Upper lobe of left lung (tissue), 6 donors: ENCODE measurements around the gene CNST. TPM values are rescaled to one million over a fixed set of nuclear protein-coding genes. Genes with fewer than 3 reads are reported as not detected.
A peak's percentile ranks its signal among the peaks of the same experiment; 100 is the strongest.
"Not testable (repeated sequence)": the region's sequence is repeated elsewhere in the genome, so short reads cannot be mapped to it uniquely, and the experiment has no call there.

Experiments
- ATAC-seq, 2 donors: fragments of 200-7000 bp; cut with Tn5 transposase; one replicate each; pipeline ENCODE4 v1.9.1; 2022; ENCODE audit warnings: mild to moderate bottlenecking in 2 of 2, moderate library complexity in 2 of 2; ENCODE audit not compliant: low FRiP score in 2 of 2
- DNase-seq, 2 donors: peaks; one replicate each; pipeline ENCODE4 v3.0.0-alpha.2; 2019 to 2020
- H3K27ac ChIP-seq, 4 donors: fragments of 200-600 bp; sonication (generic); one replicate each; pipeline ENCODE4 v1.5.1; 2016 to 2019
- H3K27me3 ChIP-seq, 4 donors: fragments of 200-600 bp; sonication (generic); one replicate each; pipeline ENCODE4 v1.5.1; 2017 to 2019
- H3K36me3 ChIP-seq, 4 donors: fragments of 200-600 bp; sonication (generic); one replicate each; pipeline ENCODE4 v1.5.1; 2016 to 2019
- H3K4me1 ChIP-seq, 4 donors: fragments of 200-600 bp; sonication (generic); one replicate each; pipeline ENCODE4 v1.5.1; 2018 to 2019
- H3K4me3 ChIP-seq, 4 donors: fragments of 200-600 bp; sonication (generic); one replicate each; pipeline ENCODE4 v1.5.1; 2017 to 2019; ENCODE audit warnings: mild to moderate bottlenecking in 2 of 4, moderate library complexity in 1 of 4
- H3K9me3 ChIP-seq, 4 donors: fragments of 200-600 bp; sonication (generic); one replicate each; pipeline ENCODE4 v1.5.1; 2018 to 2019
- EP300 ChIP-seq, 4 donors: sonication (generic); formaldehyde crosslinking; IDR thresholded peaks; one replicate each; pipeline ENCODE4 v1.5.1; 2017; ENCODE audit warnings: antibody characterized with exemption in 4 of 4, control low read depth in 2 of 4
- POLR2A ChIP-seq, 4 donors: fragments of 450-650 bp; IDR thresholded peaks; one replicate each; pipeline ENCODE4 v1.5.1; 2016 to 2017; ENCODE audit warnings: antibody characterized with exemption in 4 of 4, mild to moderate bottlenecking in 2 of 4
- POLR2AphosphoS5 ChIP-seq, 2 donors: sonication (generic); formaldehyde crosslinking; IDR thresholded peaks; one replicate each; pipeline ENCODE4 v1.5.1; 2017; ENCODE audit warnings: antibody characterized with exemption in 2 of 2
- WGBS, 2 donors: methylation state at CpG; one replicate each; pipeline ENCODE4 v1.1.5; 2017 to 2018; 5-methylcytosine and 5-hydroxymethylcytosine counted together
- total RNA-seq, 6 donors: library from RNA; depleted of rRNA in 4 of 6; stranded (reverse); fragments of >200 nt in 4 of 6; gene quantifications; one replicate each; pipeline versions ENCODE4 v1.1.0 to v1.2.1, GENCODE V29; 2016 to 2021
- TF ChIP-seq, protein P1 (sequence below), 6 experiments: fragments of 450-650 bp in 4 of 6; fragments of 200-600 bp in 2 of 6; sonication (generic) in 2 of 6; IDR thresholded peaks; one replicate each; pipeline ENCODE4 v1.5.1; 2016 to 2019; ENCODE audit warnings: antibody characterized with exemption in 6 of 6
- donor health status: DM: no; HTN: no; CAD: no; lungs with moderate emphysema.
- donor health status: DM: no; HTN: yes; CAD: no; lungs with severe emphysema.

CNST gene
- total RNA-seq, 6 donors from 2014 or later: 22.1 to 40.1 (median 29.2) TPM

- DNase-seq: no peak
- no peaks in the 10 kb centered on the region for H3K9me3 ChIP-seq
- H3K27me3 ChIP-seq: no peaks in the 10 kb centered on the region
- no peaks in the 10 kb centered on the region for H3K36me3 ChIP-seq
- peaks cover 4 to 8% (median 6%) of the 10 kb centered on the region in 4 donors for H3K4me1 ChIP-seq
- ATAC-seq: peak in 1 of 2 donors; percentile 17
- 79 to 80% methylated on average over 4 of the region's 4 CpGs for WGBS, 2 donors
- H3K4me3 ChIP-seq: no peak overlapping the region
- no peak overlapping the region for H3K27ac ChIP-seq
- TF ChIP-seq, protein P1, sequence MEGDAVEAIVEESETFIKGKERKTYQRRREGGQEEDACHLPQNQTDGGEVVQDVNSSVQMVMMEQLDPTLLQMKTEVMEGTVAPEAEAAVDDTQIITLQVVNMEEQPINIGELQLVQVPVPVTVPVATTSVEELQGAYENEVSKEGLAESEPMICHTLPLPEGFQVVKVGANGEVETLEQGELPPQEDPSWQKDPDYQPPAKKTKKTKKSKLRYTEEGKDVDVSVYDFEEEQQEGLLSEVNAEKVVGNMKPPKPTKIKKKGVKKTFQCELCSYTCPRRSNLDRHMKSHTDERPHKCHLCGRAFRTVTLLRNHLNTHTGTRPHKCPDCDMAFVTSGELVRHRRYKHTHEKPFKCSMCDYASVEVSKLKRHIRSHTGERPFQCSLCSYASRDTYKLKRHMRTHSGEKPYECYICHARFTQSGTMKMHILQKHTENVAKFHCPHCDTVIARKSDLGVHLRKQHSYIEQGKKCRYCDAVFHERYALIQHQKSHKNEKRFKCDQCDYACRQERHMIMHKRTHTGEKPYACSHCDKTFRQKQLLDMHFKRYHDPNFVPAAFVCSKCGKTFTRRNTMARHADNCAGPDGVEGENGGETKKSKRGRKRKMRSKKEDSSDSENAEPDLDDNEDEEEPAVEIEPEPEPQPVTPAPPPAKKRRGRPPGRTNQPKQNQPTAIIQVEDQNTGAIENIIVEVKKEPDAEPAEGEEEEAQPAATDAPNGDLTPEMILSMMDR (IDR thresholded peaks at IDR 0.05): no peak
Observed at GRCh38 chr1:246599315-246599714, 33.1 kb downstream of the CNST start.

DNA sequence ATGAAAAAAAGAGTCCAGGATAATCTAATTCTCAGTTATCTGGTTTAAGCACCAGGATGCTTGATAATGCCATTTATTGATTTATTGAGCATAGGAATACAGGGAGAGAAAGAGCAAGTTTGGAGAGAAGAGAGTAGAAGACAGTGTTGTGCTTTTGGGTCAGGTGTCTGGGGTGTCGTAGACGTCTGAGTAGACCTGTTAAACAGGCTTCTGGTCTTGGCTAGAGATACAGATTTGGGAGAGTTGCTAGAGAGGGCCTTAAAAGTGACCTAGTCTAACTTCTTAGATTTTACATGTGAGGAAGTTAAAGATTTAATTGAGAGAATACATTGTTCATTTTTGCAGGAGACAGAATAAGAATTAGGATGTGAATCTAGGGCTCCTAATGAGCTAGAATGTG, 34.3 kb downstream of the CNST start:
- WGBS, 2 donors: 76 to 85% methylated on average over 2 of the region's 2 CpGs
- no peaks in the 10 kb centered on the region for H3K36me3 ChIP-seq
- no peak overlapping the region for H3K4me3 ChIP-seq
- H3K27ac ChIP-seq: no peak overlapping the region
- no peaks in the 10 kb centered on the region for H3K9me3 ChIP-seq
- TF ChIP-seq, protein P1 (IDR thresholded peaks at IDR 0.05): no peak
- no peak for TF ChIP-seq POLR2A (IDR thresholded peaks at IDR 0.05)
- no peak for TF ChIP-seq POLR2AphosphoS5 (IDR thresholded peaks at IDR 0.05)
- TF ChIP-seq EP300 (IDR thresholded peaks at IDR 0.05): no peak
- no peak for ATAC-seq
- H3K27me3 ChIP-seq: no peaks in the 10 kb centered on the region
- peaks cover 4 to 8% (median 6%) of the 10 kb centered on the region in 4 donors for H3K4me1 ChIP-seq
- DNase-seq: no peak

DNA sequence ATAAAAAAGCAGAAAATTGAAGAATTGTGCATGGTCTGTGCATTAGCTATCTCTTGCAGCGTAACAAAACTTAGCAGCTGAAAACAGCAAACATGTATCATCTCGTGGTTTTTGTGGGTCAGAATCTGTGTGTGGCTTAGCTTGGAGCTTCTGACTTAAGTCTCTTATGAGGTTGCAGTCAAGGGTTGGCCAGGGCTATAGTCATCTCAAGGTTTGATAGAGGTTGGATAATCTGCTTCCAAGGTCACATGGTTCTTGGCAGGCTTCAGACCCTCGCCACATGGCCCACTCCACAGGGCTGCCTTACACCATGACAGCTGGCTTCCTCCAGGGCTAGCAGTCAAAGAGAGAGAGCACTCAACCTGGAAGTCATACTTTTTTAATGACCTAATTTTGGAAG, 35.9 kb downstream of the CNST start:
- TF ChIP-seq EP300 (IDR thresholded peaks at IDR 0.05): no peak
- TF ChIP-seq, protein P1 (IDR thresholded peaks at IDR 0.05): no peak
- no peak for TF ChIP-seq POLR2A (IDR thresholded peaks at IDR 0.05)
- no peak for TF ChIP-seq POLR2AphosphoS5 (IDR thresholded peaks at IDR 0.05)
- no peak overlapping the region for H3K27ac ChIP-seq
- 78 to 92% methylated on average over 2 to 3 of the region's 3 CpGs for WGBS, 2 donors
- no peak overlapping the region for H3K4me3 ChIP-seq
- H3K4me1 ChIP-seq: peaks cover 4 to 7% (median 5%) of the 10 kb centered on the region in 4 donors
- no peaks in the 10 kb centered on the region for H3K9me3 ChIP-seq
- H3K36me3 ChIP-seq: no peaks in the 10 kb centered on the region
- no peaks in the 10 kb centered on the region for H3K27me3 ChIP-seq
- DNase-seq (no peak), ATAC-seq (no peak)

GRCh38 chr1:246605231-246605630, 39.0 kb downstream of the CNST start:
- 96 to 97% methylated on average over 19 of the region's 19 CpGs for WGBS, 2 donors
- not testable (repeated sequence) for H3K4me3 ChIP-seq, ATAC-seq, H3K36me3 ChIP-seq, H3K27me3 ChIP-seq, H3K27ac ChIP-seq, H3K9me3 ChIP-seq
- peaks cover 17 to 26% (median 22%) of the 10 kb centered on the region in 4 donors for H3K4me1 ChIP-seq
- peak in 1 of 2 donors; percentile 71 for DNase-seq

DNA sequence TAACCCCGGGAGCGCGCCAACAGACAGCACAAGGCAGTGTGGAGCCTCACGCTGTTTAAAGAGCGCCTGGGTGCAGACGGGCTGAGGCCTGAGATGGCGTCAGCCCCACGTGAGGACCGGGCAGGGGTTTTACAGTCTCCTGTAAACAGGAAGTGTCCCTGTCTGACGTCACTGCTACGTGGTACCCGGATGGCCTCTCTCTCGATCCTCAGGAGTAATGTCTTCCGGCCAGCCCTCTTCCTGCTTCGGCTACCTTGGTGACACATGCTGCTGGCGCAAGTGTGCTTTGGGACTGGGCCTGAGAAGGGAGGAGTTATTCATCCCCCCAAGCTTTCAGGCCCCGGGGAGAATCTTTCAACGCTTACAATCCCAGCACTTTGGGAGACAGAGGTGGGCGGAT, 41.2 kb downstream of the CNST start:
- peak in 1 of 2 donors; percentile 10 for DNase-seq
- no peaks in the 10 kb centered on the region for H3K9me3 ChIP-seq
- peaks cover 17 to 33% (median 22%) of the 10 kb centered on the region in 4 donors for H3K4me1 ChIP-seq
- H3K27me3 ChIP-seq: no peaks in the 10 kb centered on the region
- peak overlapping the region in 1 of 4 donors; percentile 74 for H3K27ac ChIP-seq
- no peak for ATAC-seq
- H3K4me3 ChIP-seq: no peak overlapping the region
- TF ChIP-seq POLR2AphosphoS5 (IDR thresholded peaks at IDR 0.05): no peak
- no peak for TF ChIP-seq EP300 (IDR thresholded peaks at IDR 0.05)
- TF ChIP-seq, protein P1 (IDR thresholded peaks at IDR 0.05): no peak
- TF ChIP-seq POLR2A (IDR thresholded peaks at IDR 0.05): no peak
- H3K36me3 ChIP-seq: no peaks in the 10 kb centered on the region
- 90 to 97% methylated on average over 19 of the region's 19 CpGs for WGBS, 2 donors
